Left ventricle myocardium inferior (tissue), 1 donor: ENCODE results near the gene KRT26. TPM values are rescaled to one million over a fixed set of nuclear protein-coding genes. Genes with fewer than 3 reads are reported as not detected.

Experiments used
- DNase-seq: peaks from one replicate; pipeline ENCODE4 v3.0.0-alpha.2; 2020
- H3K27ac ChIP-seq: fragments of 200-600 bp; replicated peaks from 2 replicates; pipeline ENCODE4 v1.8.0; 2021
- H3K27me3 ChIP-seq: fragments of 200-600 bp; 2 replicates; pipeline ENCODE4 v1.8.0; 2021; ENCODE audit warnings: low read depth
- H3K36me3 ChIP-seq: fragments of 200-600 bp; 2 replicates; pipeline ENCODE4 v1.8.0; 2021
- H3K4me1 ChIP-seq: fragments of 200-600 bp; 2 replicates; pipeline ENCODE4 v1.8.0; 2021
- H3K4me3 ChIP-seq: fragments of 200-600 bp; 2 replicates; pipeline ENCODE4 v1.8.0; 2021; ENCODE audit warnings: mild to moderate bottlenecking, moderate library complexity
- H3K9me3 ChIP-seq: fragments of 200-600 bp; replicated peaks from 2 replicates; pipeline ENCODE4 v1.8.0; 2021
- CTCF ChIP-seq: fragments of 200-600 bp; IDR thresholded peaks from 2 replicates; pipeline ENCODE4 v1.8.0; 2021; ENCODE audit warnings: antibody characterized with exemption, mild to moderate bottlenecking, borderline replicate concordance
- intact Hi-C: fragments of 100-400 bp; cut with micrococcal nuclease; formaldehyde crosslinking; loops from one replicate; pipeline ENCODE4 v1.11.0; 2022
- total RNA-seq: library from RNA; stranded (reverse); fragmentation: NEBNext Ultra II Directional; extraction: Animal tissue kit (Norgen Biotek cat#: 25700); gene quantifications from one replicate; pipeline ENCODE4 v1.2.1, GENCODE V29; 2021
- donor health status: DM: no; HTN: yes; CAD: no; lungs with severe emphysema.

KRT26 gene
- total RNA-seq, 1 donor from 2014 or later, result not detected

GRCh38 chr17:40801157-40801556 lies 29.2 kb upstream of the KRT26 start:
- intact Hi-C loops, result loop anchor here (10.0 kb wide), 1 partner anchor 54 kb away; no protein-coding TSS in a partner anchor
- H3K9me3 ChIP-seq, result peaks cover 3% of the 10 kb centered on the region
- peaks cover 4% of the 10 kb centered on the region for H3K4me1 ChIP-seq
- H3K27ac ChIP-seq, result no peak overlapping the region
- peaks cover 61% of the 10 kb centered on the region for H3K27me3 ChIP-seq
- no peak for DNase-seq
- no peak for TF ChIP-seq CTCF
- H3K36me3 ChIP-seq, result no peaks in the 10 kb centered on the region
- no peak overlapping the region for H3K4me3 ChIP-seq

- no peak for DNase-seq
- H3K27ac ChIP-seq, result no peak overlapping the region
- H3K27me3 ChIP-seq, result peaks cover 68% of the 10 kb centered on the region
- H3K4me3 ChIP-seq, result no peak overlapping the region
- no peaks in the 10 kb centered on the region for H3K36me3 ChIP-seq
- no peak for TF ChIP-seq CTCF
- peaks cover 4% of the 10 kb centered on the region for H3K4me1 ChIP-seq
- peaks cover 2% of the 10 kb centered on the region for H3K9me3 ChIP-seq
- intact Hi-C loops, result loop anchor here (10.0 kb wide), 1 partner anchor 54 kb away; no protein-coding TSS in a partner anchor
Measured at GRCh38 chr17:40800381-40800780, 28.4 kb upstream of the KRT26 start.

- Histone ChIP-seq H3K27ac (no peak within 1 kb of the TSS), H3K9me3 (no peaks in the 10 kb centered on the region), H3K4me1 (peaks cover 4% of the 10 kb centered on the region), H3K36me3 (no peaks in the 10 kb centered on the region), H3K27me3 (peaks cover 72% of the 10 kb centered on the region), H3K4me3 (no peak within 1 kb of the TSS)
- intact Hi-C loops, result loop anchor here (10.0 kb wide), 1 partner anchor 55 kb away; no protein-coding TSS in a partner anchor
- no peak for DNase-seq
- TF ChIP-seq CTCF, result no peak
Measured at GRCh38 chr17:40799859-40800258, 27.9 kb upstream of the KRT26 start, which contains the start of gene KRT28. Gene KRT28 (minus strand): TSS chr17:40799959. CDS start chr17:40799893, 66 bp downstream.

- Histone ChIP-seq H3K9me3 (no peaks in the 10 kb centered on the region), H3K36me3 (no peaks in the 10 kb centered on the region), H3K4me3 (no peak overlapping the region), H3K4me1 (no peaks in the 10 kb centered on the region), H3K27ac (no peak overlapping the region), H3K27me3 (peaks cover 74% of the 10 kb centered on the region)
- intact Hi-C loops, result no loop called here
- TF ChIP-seq CTCF, result no peak
- no peak for DNase-seq
Measured at GRCh38 chr17:40796846-40797245, 24.8 kb upstream of the KRT26 start.

- Histone ChIP-seq H3K4me1 (no peaks in the 10 kb centered on the region), H3K27me3 (peaks cover 57% of the 10 kb centered on the region), H3K36me3 (no peaks in the 10 kb centered on the region), H3K4me3 (no peak overlapping the region), H3K27ac (no peak overlapping the region), H3K9me3 (no peaks in the 10 kb centered on the region)
- no peak for DNase-seq
- TF ChIP-seq CTCF, result no peak
- intact Hi-C loops, result no loop called here
Measured at GRCh38 chr17:40795019-40795667, 23.1 kb upstream of the KRT26 start.
